Bone marrow (tissue), 2 donors: ENCODE results near the gene CHKB.
"Not testable (repeated sequence)": the region's sequence is repeated elsewhere in the genome, so short reads cannot be mapped to it uniquely, and the experiment has no call there.

Experiments used
- DNase-seq, 2 donors: peaks; one replicate each; lab custom pipeline; 2025; lab: John Stamatoyannopoulos, UW

Gene CHKB

GRCh38 chr22:50582493-50583293 is at the start of gene CHKB:
Gene CHKB (minus strand): TSS chr22:50582849. CDS start chr22:50582781, 68 bp downstream.
- peak; percentile 97 for DNase-seq

- no peak for DNase-seq
These were observed 47.7 kb upstream of the CHKB start for GRCh38 chr22:50630376-50630775.

DNA sequence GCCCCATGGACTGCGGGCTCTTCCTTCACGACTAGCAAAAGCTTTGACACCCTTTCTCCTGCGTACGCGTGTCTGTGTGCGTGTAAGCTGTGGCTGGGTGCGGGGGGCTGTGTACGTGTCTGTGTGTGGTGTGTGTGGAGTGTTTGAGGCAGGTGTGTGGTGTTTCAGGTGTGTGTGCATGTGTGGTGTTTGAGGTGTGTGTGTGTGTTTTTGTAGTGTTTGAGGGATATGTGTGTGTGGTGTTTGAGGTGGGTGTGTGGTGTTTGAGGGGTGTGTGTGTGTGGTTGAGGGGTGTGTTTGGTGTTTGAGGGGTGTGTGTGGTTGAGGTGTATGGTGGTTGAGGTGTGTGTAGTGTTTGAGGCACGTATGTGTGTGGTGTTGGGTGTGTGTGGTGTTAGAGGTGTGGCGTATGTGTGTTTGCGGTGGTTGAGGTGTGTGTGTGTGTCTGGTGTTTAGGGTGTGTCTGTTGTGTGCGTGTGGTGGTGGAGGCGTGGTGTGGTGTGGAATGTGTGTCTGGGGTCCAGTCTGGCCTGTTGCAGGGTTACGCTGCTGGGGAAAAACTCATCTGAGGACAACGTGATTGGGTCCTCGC is 46.0 kb upstream of the CHKB start:
- no peak for DNase-seq

- peak; percentile 37 to 88 for DNase-seq
These were observed 45.2 kb upstream of the CHKB start, which contains the start of gene ARSA for GRCh38 chr22:50627642-50628542. Gene ARSA (minus strand): TSS chr22:50628152. CDS start chr22:50627779, 373 bp downstream.

DNA sequence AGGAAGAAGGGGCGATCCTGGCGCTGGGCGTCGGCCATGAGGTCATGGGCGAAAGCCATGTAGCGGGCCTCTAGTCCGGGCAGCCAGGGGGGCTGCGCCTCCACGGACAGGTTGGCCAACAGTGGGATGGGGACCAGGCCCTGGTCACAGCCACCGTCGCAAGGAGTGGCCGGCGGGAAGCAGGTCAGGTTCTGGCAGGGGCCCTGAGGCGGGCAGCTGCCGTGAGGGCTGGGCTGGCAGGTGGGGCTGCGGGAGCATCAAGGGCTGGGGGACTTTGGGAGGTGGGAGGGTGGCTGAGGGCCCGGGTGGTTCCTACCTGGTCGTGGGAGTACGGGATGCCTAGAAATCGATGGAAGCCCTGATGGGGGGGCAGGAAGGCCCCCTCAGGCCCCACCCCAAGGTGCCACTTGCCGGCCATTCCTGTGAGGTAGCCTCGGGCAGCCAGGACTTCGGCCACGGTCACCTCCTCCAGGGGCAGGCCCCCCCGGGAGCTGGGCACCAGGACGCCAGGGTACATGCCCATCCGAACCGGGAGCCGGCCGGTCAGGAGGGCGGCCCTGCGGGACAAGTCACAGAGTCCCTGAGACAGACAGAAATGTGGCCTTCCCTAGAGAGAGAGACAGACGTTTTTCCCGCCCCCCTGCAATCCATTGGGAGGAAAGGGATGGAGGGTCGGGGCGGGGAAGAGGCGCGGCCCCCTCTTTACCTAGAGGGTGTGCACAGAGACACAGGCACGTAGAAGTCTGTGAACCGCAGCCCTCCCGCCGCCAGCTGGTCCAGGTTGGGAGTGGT is 44.4 kb upstream of the CHKB start:
- no peak for DNase-seq

- DNase-seq: no peak
These were observed 43.7 kb upstream of the CHKB start for GRCh38 chr22:50626314-50626849.

DNA sequence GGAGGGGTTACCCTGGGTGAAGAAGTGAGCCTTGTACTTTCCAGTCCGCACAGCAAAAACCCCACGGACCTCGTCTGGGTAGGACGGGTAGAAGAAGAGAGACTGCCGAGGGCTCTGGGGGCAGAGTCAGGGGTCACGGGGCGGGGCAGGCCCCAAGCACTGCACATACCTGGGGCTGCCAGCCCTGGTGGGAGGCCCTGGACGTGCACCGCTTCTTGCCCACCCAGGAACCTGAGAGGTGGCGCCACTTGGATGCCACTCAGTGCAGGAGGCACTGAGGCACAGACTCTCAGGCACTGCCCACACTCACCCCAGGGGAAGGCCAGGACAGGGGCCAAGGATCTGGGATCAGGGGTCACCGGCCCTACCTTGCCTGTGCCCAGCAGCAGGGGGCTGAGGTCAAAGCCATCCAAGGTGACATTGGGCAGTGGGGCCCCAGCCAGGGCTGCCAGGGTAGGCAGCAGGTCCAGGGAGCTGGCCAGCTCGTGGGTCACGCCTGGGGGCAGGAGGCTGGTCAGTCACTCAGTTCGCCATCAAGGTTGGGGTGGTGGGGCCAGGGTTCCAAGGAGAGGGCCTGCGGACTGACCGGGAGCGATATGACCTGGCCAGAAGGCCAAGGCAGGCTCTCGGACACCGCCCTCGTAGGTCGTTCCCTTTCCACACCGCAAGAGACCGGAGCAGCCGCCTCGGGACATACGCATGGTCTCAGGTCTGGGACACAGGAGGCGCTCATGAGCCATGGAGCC is 43.1 kb upstream of the CHKB start:
- DNase-seq: no peak

DNA sequence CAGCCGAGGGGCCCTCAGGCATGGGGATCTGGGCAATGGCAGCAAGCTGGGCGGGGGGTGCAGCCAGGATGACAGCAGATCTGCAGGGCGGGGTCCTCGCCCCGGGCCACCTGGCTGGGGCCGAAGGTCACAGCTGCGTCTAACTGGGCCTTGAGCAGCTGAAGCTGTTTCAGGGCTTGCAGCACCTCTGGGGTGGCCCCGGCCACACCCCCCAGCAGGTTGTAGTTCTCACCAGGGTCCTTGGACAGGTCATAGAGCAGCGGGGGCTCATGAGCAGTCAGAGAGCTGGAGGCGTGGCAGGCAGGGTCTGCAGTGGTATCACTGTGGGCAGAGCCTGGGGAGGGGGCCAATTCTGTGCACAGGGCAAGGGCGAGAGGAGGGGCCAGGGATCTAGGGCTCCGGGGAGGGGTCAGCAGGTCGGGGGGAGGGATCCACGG is 42.5 kb upstream of the CHKB start:
- no peak for DNase-seq

- no peak for DNase-seq
These were observed 41.9 kb upstream of the CHKB start for GRCh38 chr22:50624347-50625130.

DNA sequence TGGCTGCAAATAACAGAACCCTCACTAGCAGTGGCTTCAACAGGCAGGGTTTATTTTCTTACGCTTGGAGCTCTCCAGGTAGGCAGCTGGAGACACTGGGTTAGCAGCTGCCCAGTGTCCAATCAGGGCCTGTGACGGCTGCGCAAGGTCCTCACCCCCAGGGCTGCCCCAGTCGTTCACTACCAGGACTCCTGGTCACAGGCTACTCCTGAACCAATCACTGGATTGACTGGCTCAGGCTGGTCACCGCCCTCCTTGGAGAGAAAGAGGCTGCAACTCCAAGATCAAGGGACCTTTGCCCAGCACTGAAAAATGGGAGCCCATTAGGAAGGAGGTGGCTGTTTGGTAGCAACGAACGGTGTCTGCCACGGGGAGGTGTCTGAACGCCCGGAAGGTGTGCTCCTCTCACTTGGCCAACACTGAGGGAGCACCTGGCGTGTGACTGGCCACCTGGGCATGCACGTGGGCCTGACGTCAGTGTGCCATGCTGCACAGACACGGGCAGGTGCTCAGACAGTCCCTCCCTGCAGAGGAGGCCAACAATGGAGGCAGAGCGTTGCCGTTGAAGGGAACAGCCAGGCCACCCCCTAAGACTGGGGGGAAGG is 40.2 kb upstream of the CHKB start:
- no peak for DNase-seq

DNA sequence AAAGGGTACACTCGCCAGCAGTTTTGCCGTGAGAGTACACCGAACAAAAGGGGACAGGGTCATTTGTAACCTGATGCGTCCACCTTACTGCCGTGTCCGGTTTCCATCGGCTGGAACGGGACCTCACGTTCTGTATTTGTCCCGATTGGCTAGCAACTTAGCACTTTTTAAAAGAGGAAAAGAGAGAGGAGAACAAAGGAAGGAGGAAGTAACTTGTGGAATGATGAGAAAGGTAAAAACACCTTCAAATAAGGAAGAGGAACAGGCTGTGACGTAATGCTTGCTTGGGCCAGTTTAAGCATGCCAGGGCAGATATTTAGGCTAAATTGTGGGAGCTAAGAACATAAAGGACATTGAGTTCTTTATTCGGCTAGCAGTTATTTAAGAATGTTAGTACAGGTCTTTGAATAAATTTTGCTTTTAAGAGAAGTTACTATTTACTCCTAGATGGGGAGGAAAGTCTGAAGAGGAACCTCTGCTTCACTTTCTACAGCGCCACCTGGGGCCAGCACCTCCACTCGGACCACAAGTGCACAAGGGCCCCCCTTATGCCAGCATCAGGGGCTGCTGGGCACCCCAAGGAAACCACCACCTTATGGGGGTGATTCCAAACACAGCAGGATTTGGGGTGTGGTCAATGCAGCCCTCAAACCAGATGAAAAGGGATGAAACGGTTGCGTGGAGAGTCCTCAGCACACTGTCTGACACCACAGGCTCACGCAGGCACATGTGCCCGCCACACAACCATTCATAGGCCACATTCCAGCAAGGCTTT is 39.5 kb upstream of the CHKB start:
- no peak for DNase-seq

DNA sequence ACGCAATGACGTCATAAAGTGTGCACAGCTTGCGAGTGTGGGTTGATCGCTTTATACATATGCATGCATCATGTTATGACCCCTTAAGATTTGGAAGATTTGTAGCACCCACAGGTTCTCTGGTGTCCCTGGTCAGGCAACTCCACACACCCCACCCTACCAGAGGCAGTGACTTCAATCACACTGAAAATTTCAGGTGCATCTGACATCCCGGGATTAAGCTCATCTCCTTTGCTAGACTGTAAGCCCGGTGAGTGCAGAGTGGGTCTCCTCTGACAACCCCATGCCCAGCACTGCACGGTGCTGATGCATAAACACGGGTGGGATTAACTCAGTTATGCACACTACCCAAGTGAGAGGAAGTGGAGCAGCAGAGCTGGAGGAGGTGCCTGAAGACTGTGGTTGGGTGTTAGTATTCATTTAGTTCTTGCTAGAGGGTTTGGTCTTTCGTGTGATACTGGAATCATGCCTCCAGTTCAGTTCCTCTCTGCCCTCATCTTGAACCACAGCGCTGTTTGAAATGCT is 38.8 kb upstream of the CHKB start:
- DNase-seq: peak in 1 of 2 donors; percentile 54

- DNase-seq: peak in 1 of 2 donors; percentile 53
These were observed 38.1 kb upstream of the CHKB start for GRCh38 chr22:50620593-50621355.

DNA sequence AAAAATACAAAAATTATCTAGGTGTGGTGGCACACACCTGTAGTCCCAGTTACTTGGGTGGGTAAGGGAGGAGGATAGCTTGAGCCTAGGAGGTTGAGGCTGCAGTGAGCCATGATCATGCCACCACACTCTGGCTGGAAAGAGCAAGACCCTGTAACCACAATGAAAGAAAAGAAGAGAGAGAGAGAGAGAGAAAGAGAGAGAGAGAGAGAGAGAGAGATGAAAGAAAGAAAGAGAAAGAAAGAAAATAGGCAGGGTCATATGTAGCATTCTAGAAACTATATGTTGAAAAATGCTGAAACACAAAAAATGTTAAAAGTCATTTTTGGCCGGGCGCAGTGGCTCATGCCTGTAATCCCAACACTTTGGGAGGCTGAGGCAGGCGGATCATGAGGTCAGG is 31.6 kb upstream of the CHKB start:
- DNase-seq: not testable (repeated sequence)

GRCh38 chr22:50613291-50613981 is 30.8 kb upstream of the CHKB start:
- DNase-seq: no peak

- no peak for DNase-seq
These were observed 30.0 kb upstream of the CHKB start for GRCh38 chr22:50612528-50613221.
